ENCODE measurements around the gene CGB3.
"Not testable (repeated sequence)": the region's sequence is repeated elsewhere in the genome, so short reads cannot be mapped to it uniquely, and the experiment has no call there.

CGB3 gene

DNA sequence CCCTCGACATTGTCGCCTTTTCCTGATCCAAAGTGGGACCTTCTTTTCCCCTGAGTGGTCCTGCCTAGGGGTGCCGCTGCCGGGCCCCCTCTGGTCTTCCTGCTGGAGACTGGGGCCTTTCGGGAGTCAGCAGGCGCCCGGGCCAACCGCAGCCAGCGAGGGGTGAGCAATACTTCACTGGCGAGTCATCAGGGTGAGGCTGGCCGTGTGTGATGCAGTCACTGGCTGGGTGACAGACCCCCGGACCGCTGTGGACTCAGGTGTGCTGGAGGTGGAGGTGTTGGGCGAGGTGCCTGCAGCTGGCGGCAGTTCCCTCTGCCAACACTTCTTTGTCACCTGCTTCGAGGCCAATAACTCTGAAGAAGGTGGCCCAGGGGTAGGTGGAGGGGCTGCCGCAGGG lies 18.0 kb upstream of the CGB3 start:
- DNase-seq = no peak

DNA sequence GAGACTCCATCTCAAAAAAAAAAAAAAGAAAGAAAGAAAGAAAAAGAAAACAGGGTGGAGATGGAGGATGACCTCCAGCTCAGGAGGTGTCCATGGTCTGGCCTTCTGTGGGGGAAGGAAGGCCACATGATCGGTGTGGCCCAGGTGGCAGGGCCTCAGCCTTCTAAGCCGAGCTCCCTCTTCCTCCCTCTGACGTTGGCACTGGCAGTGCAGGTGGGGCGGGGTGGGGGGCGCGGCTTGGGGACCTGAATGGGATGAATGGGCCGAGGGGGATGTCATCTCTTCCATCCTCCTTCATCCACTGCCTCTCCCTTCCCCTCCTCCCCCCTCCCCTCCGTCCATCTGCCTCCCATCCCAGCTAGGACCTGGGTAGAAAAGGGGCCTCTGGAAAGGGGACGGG lies 15.6 kb upstream of the CGB3 start:
- DNase-seq = not testable (repeated sequence)

DNA sequence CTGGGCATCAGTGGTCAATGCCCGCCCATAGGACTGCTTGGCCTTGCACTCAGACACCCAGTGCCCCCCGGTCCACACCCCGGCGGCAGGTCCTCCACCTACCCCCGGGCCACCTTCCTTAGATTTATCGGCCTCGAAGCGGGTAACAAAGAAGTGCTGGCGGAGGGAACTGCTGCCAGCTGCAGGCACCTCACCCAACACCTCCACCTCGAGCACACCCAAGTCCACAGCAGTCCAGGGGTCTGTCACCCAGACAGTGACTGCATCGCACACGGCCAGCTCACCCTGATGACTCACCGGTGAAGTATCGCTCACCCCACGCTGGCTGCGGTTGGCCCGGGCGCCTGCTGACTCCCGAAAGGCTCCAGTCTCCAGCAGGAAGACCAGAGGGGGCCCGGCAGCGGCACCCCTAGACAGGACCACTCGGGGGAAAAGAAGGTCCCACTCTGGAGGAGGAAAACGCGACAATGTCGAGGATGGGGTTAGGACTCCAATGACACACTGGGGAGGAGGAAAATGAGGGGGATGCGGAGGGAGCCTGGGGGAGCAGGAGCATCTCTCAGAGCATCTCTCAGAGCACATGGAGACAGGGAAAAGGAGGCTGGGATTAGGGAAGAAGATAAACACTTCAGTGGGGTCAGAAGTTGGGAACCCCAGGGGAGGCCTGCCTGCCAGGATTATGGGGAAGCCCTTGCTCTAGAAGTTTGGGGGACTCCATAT lies 14.6 kb upstream of the CGB3 start:
- DNase-seq = not testable (repeated sequence)

DNA sequence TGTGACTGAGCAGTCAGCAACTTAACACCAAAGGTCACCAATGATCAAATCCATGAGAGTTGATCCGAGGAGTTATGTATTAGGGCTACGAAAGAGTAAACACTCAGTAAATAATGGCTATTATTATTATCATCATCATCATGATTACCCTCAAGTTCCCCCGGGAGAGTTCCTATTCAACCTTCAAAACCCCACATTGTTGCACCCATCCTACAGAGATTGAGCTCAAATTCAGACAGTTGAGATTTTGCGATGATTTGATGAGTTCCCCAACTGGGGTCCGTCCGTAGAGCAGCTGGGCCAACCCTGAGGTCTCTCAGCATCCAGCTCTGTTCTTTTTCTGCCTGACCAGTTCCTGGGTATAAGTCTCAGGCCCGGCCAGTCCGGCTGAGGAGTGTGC lies 14.0 kb upstream of the CGB3 start:
- DNase-seq = not testable (repeated sequence)

DNA sequence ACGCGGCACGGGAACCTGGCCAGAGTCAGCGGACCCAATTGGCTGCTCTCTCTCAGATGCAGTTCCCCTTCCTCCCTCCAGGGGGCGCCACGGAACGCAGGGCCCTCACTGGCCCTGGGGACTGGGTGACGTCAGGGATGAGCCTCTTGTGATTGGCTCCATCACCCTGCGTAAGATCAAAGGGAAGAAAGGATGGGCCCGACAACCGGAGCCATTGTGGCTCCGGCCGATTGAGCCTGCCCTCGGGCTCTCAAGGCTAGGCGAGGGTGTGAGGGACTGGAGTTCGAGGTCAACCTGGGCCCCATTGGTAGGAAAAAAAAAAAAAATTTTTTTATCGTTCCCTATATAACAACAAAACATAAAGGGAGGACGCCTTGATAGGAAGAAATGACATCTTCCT lies 12.7 kb upstream of the CGB3 start, which contains the start of gene CGB1:
TSS of gene CGB1 (minus strand) at position 81 of the 400 bp plus-strand sequence. CDS start 184 bp downstream, outside the sequence.
- DNase-seq = not testable (repeated sequence)

DNA sequence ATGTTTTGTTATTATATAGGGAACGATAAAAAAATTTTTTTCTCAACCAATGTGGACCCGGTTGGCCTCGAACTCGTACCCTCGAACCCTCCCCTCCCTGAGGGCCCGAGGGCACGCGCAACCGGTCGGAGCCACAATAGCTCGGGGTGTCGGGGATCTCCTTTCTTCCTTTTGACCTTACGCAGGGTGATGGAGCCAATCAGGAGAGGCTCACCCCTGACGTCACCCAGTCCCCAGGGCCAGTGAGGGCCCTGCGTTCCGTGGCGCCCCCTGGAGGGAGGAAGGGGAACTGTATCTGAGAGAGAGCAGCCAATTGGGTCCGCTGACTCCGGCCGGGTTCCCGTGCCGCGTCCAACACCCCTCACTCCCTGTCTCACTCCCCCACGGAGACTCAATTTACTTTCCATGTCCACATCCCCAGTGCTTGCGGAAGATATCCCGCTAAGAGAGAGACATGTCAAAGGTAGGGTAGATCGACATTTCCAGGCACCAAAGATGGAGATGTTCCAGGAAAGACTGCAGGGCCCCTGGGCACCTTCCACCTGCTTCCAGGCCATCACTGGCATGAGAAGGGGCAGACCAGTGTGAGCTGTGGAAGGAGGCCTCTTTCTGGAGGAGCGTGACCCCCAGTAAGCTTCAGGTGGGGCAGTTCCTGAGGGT lies 7.6 kb upstream of the CGB3 start, which contains the start of gene CGB2:
TSS of gene CGB2 (plus strand) at position 249 of the 660 bp plus-strand sequence. CDS start at position 455, 206 bp downstream.
- peak in 1 of 2 experiments; percentile 54 for DNase-seq

DNA sequence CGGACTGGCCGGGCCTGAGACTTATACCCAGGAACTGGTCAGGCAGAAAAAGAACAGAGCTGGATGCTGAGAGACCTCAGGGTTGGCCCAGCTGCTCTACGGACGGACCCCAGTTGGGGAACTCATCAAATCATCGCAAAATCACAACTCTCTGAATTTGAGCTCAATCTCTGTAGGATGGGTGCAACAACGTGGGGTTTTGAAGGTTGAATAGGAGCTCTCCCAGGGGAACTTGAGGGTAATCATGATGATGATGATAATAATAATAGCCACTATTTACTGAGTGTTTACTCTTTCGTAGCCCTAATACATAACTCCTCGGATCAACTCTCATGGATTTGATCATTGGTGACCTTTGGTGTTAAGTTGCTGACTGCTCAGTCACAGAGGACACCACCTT lies 6.2 kb upstream of the CGB3 start:
- not testable (repeated sequence) for DNase-seq

DNA sequence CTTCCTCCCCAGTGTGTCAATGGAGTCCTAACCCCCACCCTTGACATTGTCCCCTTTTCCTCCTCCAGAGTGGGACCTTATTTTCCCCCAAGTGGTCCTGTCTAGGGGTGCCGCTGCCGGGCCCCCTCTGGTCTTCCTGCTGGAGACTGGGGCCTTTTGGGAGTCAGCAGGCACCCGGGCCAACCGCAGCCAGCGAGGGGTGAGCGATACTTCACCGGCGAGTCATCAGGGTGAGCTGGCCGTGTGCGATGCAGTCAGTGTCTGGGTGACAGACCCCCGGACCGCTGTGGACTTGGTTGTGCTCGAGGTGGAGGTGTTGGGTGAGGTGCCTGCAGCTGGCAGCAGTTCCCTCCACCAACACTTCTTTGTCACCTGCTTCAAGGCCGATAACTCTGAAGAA lies 5.6 kb upstream of the CGB3 start:
- not testable (repeated sequence) for DNase-seq

DNA sequence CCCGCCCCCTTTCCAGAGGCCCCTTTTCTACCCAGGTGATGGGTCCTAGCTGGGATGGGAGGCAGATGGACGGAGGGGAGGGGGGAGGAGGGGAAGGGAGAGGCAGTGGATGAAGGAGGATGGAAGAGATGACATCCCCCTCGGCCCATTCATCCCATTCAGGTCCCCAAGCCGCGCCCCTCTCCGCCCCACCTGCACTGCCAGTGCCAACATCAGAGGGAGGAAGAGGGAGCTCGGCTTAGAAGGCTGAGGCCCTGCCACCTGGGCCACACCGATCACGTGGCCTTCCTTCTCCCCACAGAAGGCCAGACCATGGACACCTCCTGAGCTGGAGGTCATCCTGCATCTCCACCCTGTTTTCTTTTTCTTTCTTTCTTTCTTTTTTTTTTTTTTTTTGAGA lies 4.6 kb upstream of the CGB3 start:
- not testable (repeated sequence) for DNase-seq

DNA sequence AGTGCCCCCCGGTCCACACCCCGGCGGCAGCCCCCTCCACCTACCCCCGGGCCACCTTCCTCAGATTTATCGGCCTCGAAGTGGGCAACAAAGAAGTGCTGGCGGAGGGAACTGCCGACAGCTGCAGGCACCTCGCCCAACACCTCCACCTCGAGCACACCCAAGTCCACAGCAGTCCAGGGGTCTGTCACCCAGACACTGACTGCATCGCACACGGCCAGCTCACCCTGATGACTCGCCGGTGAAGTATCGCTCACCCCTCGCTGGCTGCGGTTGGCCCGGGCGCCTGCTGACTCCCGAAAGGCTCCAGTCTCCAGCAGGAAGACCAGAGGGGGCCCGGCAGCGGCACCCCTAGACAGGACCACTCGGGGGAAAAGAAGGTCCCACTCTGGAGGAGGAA lies 1.5 kb upstream of the CGB3 start:
- not testable (repeated sequence) for DNase-seq

DNA sequence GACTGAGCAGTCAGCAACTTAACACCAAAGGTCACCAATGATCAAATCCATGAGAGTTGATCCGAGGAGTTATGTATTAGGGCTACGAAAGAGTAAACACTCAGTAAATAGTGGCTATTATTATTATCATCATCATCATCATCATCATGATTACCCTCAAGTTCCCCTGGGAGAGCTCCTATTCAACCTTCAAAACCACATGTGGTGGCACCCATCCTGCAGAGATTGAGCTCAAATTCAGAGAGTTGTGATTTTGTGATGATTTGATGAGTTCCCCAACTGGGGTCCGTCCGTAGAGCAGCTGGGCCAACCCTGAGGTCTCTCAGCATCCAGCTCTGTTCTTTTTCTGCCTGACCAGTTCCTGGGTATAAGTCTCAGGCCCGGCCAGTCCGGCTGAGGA lies 955 bp upstream of the CGB3 start:
- DNase-seq = not testable (repeated sequence)

DNA sequence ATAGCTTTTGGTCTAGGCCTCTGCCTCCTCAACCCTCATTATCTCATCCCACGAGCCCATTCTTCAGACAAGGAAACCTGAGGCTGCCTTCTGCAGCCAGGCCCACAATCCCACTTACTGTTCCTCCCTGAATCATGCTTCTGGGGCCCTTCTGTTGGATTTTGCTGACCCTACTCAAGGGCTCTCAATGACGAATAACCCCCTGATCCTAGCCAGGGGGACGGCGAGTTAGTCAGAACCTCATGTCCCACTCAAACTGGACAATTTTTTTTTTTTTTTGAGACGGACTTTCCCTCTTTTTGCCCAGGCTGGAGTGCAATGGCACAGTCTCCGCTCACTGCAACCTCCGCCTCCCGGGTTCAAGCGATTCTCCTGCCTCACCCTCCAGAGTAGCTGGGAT lies 2.0 kb downstream of the CGB3 start:
- no peak for DNase-seq

DNA sequence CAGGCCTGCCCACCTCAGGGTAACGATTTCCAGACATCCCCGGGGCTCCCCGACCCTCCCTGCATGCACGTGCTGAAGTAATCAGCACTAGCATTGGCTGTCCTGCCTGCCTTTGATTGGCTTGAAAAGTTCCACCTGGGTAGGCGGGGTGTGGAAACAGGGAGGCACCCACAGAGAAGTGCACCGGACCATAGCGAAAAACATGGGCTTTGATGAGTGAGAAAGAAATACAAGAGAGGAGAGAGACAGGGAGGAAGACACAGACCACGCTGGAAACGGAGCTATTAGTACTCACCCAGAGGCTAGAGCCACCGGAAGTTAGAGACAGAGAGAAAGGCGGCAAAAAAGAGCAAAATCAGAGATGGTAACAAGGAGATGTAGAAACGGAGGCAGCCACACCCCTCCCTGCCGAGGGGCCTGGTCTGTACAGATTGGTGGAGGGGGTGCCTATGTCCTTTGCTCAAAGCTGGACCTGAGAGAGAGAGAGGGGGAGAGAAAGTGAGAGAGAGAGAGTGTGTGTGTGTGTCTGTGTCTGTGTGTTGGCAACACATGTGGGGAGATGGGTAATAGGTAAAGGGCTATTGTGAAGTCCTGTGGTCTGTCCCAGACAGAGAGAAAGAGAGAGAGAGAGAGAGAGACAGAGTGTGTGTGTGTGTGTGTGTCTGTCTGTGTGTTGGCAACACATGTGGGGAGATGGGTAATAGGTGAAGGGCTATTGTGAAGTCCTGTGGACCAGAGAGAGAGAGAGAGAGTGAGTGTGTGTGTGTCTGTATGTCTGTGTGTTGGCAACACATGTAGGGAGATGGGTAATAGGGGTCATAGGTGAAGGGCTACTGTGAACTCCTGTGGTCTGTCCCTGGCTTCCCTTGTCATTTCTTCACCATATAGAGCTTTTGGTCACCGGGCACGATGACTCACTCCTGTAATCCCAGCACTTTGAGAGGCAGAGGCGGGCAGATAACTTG lies 2.9 kb downstream of the CGB3 start:
- DNase-seq = no peak

DNA sequence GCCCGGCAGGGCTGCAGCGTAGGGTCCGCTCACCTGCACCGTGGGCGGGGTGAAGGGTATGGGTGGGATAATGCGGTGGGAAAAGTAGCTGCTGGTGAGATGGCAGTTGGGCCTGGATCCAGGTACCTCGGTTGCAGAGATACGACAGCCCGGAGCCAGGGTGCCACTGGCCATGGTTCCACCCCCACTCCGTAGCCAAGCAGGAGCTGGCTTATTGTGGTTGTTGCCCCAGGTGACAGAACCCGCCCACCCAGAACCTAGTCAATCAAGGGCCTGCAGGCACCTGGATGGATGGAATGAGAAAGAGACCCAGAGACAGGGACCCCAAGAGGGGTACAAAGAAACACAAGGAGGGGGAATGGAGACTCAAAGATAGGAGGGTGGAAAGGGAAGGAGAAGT lies 3.8 kb downstream of the CGB3 start:
- DNase-seq = no peak

DNA sequence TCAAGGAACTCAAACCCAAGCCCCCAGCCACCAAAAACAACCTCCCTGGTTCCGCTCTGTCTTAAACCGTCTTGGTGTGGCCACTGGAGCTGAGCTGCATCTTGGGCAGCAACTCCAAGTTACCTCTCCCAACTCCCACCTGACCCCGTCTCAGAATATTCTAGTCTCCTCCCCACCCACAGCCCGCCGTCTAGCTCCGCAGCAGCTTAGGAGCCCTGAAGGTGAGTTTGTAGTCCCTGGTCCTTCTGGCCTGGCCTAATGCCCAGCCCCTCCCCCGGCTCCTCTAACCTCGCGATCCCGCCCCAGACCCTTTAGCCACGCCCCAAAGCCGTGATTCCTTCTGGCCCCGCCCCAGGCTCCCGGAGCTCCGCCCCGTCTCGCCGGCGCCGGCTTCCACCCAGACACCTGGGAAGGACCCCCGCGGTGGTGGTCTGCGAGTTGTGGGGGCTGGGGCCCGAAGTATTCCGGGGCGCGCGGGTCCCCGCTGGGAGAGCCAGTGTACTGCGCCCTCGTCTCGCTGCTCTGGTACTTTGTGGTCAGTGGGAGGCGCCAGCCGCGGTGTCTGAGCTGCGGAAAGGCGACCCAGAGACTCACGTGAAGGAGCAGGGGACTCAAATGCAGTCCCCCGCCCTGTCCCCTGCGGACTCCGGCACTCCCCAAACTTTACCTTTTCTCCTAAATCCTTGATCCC lies 4.7 kb downstream of the CGB3 start:
- DNase-seq = peak in 1 of 2 experiments; percentile 6

DNA sequence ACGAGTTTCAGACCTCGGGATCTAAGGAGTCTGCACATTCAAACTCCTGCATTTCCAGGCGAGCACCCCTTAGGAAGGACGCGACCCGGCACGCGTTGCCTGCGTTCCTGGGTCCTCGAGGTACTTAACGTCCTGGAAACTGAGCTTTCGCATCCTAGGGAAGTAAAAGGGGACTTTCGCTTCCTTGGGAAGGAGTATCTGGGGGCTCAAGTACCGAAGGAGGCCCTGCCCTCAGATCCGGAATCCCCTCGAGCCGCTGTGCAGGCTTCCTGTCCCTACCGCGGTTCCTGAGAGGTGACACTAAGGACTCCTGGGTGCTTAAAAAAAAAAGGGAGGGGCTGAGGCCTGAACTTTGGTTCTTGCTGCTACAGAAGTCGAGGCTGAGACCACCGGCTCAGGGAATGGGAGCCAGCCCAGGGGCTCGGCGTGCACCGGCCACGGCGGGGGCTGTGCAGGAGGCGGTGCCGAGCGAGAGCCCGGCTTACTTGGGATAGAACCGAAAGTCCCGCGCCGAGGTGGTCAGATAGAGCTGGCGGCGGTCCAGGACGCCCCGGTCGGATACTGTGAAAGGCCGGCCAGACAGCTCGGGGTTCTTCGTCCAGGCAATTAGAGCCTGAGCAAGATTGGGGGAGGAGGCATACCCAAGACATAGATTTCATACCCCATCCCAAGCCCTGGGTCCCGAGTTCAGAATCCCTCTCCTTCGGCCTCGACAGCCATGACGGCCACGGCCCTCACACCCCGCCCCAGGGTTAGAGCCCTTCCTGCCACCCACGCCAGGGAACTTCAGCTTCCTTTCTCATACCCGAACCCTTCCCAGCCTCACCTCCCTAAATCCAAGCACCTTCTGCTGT lies 5.5 kb downstream of the CGB3 start:
- not testable (repeated sequence) for DNase-seq

DNA sequence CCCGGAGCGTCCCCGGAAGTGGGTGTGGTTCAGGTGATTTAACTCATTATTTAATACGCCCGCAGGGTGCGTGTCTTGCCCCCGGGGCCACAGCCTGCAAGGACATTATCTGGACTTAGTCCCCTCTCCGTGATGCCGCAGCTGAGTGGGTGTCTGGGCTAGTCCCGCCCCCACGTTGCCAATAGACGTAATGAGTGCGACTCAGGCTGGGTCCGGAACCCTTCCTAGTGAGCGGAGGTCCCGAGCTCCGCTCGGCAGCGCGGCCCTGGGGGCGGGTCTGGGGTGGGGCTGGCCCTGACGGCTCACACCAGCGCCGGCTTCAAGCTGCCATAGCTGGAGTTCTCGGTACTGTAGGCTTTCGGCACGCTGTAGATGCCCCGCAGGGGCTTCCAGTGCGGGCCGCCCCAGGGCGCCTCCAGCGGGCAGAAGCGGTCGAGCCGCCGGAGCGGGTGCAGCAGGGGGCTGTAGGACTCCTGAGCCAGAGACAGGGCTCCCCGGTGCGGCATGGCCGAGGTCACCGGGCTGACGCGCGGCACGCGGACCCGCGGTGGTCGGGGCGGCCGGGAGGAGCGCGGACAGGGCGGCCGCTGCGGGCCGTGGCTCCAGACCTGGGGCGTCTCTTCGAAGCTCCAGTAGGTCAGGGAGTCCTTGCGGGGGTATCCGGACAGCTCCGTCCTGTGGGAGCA lies 6.3 kb downstream of the CGB3 start:
- DNase-seq = peak; percentile 43 to 45

DNA sequence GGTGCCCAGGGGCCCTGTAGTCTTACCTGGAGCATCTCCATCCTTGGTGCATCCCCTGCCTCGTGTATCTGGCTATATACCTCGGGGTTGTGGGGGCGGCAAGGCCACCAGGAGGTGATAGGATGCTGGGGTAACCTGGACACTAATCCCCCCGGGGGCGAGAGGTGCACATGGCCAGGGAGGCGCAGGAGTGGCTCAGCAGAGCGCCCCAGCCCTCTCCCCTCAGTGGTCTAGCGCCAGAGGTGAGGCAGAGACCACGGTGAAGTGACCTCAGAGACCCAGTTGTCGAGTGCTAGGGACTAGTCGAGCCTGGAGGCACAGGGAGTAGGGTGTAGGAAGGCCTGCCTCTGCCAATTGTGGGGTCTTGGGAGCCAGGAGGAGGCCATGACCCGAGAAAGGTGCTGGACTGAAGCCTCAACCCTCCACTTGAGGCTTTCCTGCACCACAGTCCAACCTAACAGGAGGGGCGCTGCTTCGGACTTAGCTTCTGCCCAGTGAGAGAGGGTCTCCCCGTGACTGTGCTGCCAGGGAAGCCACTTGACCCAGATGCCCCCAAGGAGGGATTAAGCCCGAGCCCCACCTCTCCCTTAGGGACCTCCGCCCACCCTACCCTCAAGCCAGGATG lies 7.0 kb downstream of the CGB3 start, which contains the start of gene LHB:
TSS of gene LHB (minus strand) at position 51 of the 625 bp plus-strand sequence. CDS start at position 41, 10 bp downstream.
- DNase-seq = no peak

DNA sequence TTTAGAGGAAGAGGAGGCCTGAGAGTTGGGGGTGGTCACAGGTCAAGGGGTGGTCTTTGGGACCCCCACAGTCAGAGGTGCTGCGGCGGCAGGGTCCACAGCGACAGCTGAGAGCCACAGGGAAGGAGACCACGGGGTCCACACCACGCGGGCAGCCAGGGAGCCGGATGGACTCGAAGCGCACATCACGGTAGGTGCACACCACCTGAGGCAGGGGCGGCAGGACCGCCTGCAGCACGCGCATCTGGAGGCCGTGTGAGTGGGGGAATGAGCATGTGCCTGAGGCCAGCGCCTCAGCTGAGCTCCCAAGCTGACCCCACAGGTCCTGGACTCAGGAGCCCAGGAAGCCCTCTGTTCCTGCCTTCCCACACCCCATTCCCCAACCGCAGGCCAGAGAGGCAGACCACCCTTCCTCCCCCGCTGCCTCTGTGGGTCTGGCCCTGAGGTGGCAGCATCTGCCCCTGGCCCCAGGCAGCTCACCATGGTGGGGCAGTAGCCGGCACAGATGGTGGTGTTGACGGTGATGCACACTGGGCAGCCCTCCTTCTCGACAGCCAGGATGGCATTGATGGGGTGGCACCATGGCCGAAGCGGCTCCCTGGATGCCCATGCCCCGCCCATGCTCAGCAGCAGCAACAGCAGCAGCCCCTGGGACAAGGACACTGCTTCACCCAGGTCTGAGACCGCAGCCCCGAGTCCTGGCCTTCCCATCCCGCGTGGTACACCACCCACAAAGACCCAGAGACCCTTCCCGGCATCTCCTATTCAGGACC lies 7.9 kb downstream of the CGB3 start:
- DNase-seq = no peak

Data from NCI-H2081 (cell line).